Mesenteric fat pad (tissue), 1 donor: ENCODE measurements around the gene WIPI1. TPM values are rescaled to one million over a fixed set of nuclear protein-coding genes. Genes with fewer than 3 reads are reported as not detected.
"Not testable (repeated sequence)": the region's sequence is repeated elsewhere in the genome, so short reads cannot be mapped to it uniquely, and the experiment has no call there.

Experiments used
- DNase-seq: peaks from one replicate; pipeline ENCODE4 v3.0.0-alpha.2; 2020; ENCODE audit warnings: low spot score
- total RNA-seq: library from RNA; stranded (reverse); fragmentation: NEBNext Ultra II Directional; extraction: Animal tissue kit (Norgen Biotek cat#: 25700); gene quantifications from one replicate; pipeline ENCODE4 v1.2.1, GENCODE V29; 2021
- donor health status: DM: yes; HTN: yes; CAD: no.

The WIPI1 gene
- total RNA-seq, 1 donor from 2014 or later, result 124 TPM

DNA sequence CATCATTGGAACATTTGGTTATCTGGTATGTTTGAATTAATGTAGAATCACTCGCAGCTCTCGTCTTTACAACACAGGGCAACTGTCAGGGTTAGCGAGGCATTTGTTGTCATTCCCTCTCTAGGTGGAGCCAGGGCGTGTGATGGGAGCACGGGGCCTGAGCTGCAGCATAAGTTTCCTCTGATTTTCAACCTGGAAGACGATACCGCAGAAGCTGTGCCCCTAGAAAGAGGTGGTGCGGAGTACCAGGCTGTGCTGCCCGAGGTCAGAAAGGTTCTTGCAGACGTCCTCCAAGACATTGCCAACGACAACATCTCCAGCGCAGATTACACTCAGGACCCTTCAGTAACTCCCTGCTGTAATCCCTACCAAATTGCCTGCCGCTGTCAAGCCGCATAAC lies 37.2 kb downstream of the WIPI1 start:
- DNase-seq, result peak; percentile 82

DNA sequence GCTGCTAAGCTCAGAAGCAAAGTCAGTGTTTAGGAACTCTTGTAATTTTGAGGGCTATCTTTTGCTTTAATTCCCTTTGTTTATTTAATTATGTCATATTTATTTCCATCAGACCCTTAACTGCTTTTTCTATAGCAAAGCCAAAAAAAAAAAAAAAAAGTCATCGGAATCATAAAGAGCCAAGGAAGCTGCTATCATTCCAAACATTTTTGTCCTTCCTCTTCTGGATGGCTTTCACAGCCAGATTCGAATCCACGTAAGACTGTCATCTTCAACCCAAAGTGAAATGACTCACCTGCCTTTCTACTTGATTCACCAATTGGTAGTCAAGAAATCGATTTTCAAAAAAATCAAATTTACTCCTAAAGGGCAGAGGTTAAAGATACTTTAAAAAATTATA lies 38.4 kb downstream of the WIPI1 start:
- DNase-seq, result no peak

DNA sequence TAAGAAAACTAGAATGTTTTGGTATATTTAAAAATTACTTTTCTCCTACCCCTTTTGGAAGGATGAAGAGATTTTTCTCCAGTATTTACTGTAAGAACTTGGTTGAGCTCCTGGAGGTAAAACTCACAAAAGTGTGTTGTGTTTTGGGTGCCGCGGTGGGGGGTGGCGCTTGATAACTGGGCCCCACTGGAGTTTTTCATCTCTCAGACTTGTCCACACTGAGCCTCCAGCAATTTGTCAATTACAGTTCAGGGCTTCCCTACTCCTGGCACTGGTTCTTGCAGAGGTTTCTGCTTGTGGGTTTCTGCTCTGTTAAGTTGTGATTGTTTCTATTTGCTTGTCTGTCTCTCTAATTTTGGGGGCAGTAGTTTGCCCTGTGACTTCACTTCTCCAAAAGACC lies 40.0 kb downstream of the WIPI1 start:
- DNase-seq, result no peak

DNA sequence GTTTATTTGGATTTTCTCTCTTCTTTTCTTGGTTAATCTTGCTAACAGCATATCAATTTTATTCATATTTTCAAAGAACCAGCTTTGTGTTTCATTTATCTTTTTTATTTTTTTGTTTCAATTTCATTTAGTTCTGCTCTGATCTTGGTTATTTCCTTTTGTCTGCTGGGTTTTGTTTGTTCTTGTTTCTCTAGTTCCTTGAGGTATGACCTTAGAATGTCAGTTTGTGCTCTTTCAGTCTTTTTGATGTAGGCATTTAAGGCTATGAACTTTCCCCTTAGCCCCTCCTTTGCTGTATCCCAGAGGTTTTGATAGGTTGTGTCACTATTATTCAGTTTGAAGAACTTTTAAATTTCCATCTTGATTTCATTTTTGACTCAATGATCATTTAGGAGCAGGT lies 42.4 kb downstream of the WIPI1 start:
- not testable (repeated sequence) for DNase-seq

DNA sequence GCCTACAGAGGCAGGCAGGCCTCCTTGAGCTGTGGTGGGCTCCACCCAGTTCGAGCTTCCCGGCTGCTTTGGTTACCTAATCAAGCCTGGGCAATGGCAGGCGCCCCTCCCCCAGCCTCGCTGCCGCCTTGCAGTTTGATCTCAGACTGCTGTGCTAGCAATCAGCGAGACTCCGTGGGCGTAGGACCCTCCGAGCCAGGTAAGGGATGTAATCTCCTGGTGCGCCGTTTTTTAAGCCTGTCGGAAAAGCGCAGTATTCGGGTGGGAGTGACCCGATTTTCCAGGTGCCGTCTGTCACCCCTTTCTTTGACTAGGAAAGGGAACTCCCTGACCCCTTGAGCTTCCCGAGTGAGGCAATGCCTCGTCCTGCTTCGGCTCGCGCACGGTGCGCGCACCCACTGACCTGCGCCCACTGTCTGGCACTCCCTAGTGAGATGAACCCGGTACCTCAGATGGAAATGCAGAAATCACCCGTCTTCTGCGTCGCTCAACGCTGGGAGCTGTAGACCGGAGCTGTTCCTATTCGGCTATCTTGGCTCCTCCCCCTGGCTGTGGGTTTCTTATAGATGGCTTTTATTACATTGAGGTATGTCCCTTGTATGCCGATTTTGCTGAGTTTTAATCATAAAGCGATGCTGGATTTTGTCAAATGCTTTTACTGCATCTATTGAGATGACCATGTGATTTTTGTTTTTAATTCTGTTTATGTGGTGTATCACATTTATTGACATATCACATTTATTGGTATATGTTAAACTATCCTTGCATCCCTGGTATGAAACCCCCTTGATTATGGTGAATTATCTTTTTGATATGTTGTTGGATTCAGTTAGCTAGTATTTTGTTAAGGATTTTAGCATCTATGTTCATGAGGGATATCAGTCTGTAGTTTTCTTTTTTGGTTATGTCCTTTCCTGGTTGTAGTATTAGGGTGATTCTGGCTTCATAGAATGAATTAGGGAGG lies 43.4 kb downstream of the WIPI1 start:
- not testable (repeated sequence) for DNase-seq

DNA sequence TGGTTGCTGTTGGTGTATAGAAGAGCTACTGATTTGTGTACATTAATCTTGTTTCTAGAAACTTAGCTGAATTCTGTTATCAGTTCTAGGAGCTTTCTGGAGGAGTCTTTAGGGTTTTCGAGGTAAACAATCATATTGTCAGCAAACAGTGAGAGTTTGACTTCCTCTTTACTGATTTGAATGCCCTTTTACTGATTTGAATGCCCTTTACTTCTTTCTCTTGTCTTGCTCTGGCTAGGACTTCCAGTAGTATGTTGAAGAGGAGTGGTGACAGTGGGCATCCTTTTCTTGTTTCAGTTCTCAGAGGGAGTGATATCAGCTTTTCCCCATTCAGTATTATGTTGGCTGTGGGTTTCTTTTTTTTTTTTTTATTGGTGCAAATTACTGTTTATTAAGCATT lies 49.6 kb downstream of the WIPI1 start:
- DNase-seq, result not testable (repeated sequence)

DNA sequence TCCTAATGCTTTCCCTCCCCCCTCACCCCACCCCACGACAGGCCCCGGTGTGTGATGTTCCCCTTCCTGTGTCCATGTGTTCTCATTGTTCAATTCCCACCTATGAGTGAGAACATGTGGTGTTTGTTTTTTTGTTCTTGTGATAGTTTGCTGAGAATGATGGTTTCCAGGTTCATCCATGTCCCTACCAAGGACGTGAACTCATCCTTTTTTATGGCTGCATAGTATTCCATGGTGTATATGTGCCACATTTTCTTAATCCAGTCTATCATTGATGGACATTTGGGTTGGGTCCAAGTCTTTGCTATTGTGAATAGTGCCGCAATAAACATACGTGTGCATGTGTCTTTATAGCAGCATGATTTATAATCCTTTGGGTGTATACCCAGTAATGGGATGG lies 53.5 kb downstream of the WIPI1 start:
- DNase-seq, result not testable (repeated sequence)

DNA sequence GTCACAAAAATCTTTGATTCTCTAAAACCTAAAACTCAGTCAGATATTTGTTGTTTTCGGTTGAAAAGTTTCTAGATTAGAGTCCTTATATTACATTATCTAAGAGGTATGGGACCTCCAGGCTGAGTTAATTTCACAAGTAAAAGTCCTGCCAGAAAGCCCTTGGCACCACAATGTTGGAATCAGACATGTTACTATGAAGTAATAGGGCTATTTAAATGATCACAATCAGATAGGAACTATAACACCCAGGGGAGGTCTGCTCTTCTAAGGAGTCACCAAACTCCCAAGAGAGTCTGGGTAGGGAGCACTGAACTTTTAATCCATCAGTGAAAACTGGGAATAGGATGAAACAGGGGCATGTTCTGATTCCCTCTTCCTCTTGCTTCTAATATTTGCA lies 54.2 kb downstream of the WIPI1 start:
- no peak for DNase-seq

DNA sequence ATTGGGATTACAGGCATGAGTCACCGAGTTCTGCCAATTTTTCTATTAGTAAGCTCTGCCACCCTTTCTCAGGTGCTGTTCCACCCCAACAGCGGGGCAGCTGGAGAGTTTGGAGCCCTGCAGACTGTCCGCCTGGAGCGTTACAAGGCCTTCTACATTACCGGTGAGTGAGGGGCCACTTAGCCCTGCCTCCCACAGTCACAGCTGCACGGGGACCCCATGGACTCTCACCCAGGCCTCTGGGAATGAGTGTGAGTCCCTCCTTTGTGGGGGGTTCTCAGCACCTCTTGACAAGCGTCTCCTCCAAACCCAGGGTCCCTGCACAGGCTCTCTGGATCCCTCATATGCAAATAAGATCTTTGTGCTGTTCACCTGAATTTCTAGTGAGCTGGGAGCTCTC lies 56.0 kb downstream of the WIPI1 start:
- no peak for DNase-seq

DNA sequence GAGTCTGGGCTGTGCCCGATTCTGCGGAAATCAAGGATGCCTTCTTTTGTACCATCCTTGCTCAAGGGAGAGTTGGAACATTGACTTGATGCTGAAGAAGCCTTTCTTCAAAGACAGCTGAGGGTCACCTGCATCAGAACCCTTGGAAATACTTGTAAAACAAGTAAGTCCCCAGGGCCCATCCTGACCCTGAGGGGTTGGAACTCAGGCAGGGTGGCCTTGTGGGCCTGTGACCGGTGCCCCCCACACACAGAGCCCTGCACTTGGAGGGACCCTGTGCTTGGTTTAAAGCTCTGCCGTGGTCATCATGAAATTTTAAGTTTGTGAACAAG lies 56.9 kb downstream of the WIPI1 start:
- no peak for DNase-seq

DNA sequence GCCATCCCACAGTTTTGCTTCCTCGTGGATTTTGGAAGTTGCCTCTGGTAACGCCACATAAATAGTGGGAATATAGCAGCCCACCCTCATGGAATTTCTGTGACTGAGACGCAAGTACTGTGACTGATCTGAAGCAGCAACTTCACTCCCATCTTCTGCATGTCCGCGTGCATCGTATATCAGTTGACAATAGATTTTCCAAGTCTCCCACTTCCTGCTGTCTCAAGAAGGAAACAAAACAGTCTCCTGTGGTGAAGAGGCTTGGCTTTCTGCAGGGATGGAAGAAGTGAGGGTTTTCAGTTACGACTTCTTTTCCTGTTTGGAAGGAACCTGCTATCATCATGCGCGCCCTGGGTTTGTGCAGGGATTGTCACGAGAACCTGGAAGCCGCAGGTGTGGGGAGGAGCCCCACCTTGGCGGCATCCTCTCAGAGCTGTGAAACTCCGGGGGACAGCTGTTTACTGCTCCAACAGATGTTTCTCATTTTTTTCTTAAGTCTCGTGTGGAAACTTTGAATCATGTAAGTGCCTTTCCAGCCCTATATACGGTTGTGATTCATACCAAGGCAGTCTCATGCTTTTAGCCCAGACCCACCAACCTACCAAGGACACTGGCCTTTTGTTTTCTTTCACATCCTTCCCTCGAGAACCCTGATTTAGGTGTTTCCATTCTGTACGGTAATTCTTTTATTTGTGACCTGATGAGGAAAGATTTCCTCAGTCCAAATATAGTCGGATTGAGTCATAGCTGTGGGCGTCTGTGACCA lies 57.5 kb downstream of the WIPI1 start:
- no peak for DNase-seq

DNA sequence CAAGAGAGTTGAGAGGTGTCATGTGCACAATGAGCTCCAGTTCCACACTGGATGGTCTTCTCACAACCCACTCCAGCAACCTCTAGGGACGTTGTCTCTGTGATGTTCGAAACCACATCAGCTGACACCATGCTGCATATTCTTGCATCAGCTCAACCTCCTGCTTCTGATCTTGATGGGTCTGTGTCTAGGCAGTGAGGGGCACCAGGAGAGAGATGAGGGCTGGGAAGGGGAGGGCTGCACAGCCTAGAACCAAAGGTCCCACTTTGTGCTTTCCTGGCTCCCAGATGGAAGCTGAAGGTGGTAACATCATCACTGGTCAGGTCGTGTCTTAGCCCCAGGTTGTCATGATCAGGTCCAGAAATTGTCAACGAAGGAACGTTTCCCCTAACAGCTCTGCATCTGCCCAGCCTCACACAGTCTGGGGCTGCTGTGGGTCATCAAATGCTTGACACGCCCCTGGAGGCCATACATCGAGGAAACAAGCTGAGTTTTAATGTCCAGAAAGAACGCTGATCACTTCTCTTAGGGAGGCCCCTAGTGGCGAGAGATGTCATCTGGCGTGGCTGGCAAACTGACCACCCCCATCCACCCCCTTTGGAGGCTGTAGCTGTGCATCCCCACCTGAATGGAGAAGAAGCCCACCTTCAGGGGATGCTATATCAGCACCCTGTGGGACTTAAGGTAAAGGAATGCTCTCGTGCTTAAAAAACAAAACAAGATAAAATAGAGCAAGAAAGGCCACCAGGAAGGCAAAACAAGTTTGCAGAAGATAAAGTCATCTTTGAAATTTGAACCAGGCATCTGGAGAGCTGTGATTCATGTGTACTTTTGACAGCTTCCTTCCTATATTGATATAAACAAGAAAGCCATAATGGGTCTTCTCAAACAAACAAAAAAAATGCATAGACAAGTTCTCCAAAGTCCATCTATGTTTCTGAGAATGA lies 58.3 kb downstream of the WIPI1 start:
- DNase-seq, result no peak

DNA sequence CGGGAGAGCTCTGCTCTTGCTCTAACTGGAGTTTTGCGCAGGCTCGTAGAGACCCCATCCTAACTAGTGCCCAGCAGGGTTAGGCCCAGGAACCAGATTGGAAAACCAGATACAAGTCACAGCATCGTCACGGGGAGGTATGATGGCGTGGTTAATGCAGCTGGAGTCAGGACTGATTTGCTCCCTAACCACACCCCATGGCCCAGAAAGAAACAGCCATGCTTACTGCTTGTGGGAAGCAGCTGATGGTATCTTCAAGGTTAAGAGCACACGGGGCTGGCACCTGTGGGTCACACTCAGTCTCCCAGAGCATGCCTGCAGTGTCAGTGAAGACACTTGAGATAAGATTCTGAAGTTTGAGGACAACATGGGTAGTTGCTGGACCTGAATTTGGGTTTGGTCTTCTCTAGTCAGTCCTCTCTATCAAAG lies 60.2 kb downstream of the WIPI1 start:
- no peak for DNase-seq

DNA sequence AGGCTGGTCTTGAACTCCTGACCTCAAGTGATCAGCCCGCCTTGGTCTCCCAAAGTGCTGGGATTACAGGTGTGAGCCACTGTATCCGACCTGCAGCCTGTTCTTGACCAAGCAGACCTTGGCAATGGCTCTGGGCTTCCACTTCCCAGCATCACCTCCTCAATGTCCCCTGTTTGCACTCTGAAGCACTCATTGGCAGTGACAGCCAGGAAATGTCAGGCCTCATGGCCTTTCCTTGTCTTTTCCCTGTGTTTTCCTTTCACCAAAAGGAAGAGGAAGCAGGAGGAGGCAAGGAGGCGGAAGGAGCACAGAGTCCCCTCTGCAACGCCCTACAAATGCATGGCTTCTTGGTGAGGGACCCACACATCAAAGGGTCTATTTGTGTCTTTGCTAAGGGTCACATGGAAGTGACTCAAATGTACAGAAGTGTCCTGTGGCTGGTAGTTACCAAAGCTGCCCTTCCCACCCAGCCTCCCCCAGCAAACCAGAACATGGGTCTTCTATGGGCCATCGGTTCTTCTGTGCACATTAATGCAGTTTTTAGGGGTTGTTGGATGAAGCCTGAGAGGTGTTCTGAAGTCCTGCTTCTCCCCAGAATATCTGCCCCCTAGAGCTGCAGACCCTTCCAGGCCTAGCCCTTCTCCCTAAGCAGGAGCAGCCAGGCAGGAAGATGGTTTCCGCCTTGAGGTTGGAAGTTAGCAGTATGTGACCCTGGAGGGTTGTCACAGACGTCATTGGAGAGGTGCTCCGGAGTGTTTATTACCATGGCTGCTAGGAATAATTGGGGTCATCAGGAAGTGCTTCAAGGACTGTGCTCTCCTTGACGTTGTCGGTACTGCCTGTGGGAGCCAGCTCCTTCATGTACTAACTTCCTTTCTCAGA lies 60.8 kb downstream of the WIPI1 start:
- no peak for DNase-seq

DNA sequence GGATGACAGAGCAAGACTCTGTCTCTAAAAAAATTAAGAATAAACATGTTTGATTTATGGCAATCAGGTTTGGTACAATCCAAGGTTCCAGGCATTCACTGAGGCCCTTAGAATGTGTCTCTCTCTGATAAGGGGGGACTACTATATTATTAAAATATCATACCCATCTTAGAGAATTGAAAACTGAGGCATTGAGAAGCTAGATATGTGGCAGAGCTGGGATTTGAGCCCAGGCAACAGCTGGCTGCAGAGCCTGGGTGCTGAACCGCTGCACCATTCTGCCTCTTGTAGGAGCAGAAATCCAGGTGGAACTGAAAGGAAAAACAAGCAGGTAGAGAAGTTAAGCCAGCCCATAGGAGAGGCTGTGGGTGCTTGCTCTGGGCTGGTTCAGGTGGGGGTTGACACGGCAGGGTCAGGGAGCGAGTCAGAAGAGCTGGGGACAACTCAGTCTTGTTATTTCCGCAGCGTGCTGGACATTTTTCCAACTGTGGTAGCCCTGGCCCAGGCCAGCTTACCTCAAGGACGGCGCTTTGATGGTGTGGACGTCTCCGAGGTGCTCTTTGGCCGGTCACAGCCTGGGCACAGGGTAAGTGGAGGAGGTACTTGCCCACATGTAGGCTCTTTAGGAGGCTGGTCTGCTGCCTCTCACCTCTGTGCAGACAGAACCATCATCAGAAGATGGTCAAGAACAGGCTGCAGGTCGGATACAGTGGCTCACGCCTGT lies 62.5 kb downstream of the WIPI1 start:
- no peak for DNase-seq

DNA sequence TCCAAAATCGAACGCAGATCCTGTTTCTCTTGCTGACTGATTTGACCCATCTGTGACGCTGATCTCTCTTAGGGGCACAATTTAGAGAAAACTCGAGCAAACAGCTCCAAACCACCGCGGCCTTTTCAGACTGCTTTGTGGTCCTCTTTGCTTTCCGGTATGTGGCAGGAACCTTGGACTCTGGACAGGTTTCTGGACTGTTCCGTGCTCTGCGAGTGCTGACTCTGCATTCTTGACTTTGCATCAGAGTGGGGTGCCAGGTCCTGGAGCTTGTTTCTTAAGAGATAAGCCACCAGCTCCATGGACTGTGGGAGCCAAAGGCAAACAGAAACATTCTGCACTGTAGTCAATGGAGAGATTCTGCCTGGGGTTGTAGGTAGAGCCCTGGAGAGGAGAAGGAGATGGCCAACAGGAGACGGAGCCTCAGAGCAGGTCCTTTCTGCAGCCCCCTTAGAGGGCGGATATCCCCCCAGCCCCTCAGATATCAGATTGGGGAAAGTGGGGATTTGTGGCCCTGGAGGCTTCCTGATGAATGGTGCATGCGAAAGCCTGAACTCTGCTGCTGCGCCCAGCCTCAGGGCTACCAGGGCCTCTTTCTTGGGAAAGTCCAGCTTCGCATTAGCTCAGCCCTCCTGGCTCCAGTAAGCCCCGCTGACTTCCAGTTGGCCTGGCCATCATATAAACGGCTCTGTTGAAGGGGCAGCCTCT lies 65.6 kb downstream of the WIPI1 start:
- peak; percentile 57 for DNase-seq

DNA sequence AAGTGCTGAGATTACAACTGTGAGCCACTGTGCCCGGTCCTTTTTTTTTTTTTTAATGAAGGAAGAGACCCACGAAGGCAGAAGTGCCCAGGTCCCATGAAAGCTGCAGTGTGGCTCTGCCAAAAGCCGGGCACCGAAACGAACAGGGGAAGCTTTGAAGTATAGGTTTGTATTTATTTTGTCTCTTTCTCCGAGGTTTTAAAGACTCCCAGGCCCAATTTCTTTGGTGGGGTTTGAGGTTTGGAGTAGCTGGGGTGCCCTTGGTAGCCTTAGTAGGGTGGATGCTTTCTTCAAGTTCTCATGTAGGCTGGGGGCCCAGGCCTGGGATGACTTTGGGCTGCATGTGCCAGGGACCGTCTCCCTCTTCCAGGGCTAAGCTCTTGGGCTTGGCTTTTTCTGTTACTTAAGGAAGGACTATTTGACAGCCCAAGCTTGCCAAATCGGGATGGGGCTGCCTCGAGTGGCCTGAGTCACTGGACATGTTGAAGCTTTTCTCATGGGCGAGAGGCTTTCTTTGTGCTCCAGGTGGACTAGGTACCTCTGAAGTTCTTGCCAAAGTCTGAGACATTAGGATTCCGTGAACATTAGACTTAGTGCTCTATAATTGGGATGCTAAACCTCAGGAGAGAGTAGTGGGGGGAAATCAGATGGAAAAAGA lies 66.3 kb downstream of the WIPI1 start:
- DNase-seq, result peak; percentile 88

DNA sequence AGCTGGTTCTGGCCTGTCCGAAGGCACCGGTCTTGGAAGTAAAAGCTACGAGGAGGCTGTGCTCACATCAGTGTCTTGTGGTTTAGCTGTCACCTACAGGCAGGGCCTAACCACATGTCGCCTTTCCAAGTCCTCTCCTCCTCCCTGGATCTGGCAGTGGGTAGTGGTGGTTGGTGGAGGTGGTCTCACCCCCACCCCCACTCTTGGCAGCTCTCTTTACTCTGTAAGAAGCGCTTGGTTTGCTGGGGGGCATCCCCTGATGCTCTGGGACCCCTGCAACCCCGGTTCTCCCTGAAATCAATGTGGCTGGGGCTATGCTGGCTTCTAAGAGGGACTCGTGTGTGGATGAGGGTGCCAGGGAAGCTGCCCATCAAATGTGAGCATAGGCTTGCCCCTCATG lies 68.3 kb downstream of the WIPI1 start:
- no peak for DNase-seq
